ENCODE results near the gene HOXA9.

HOXA9 gene

GRCh38 chr7:27164367-27165088 lies 809 bp downstream of the HOXA9 start:
- DNase-seq (ENCODE audit: low read depth in 2 of 2): no peak

- DNase-seq (ENCODE audit: low read depth in 2 of 2): no peak
Observed at GRCh38 chr7:27164045-27164366, 1.3 kb downstream of the HOXA9 start.

- DNase-seq (ENCODE audit: low read depth in 2 of 2): no peak
Observed at GRCh38 chr7:27163288-27164044, 1.9 kb downstream of the HOXA9 start.

- no peak for DNase-seq (ENCODE audit: low read depth in 2 of 2)
Observed at GRCh38 chr7:27162561-27163287, 2.6 kb downstream of the HOXA9 start.

GRCh38 chr7:27161721-27162560 lies 3.4 kb downstream of the HOXA9 start:
- DNase-seq (ENCODE audit: low read depth in 2 of 2): no peak

GRCh38 chr7:27161214-27161720 lies 4.1 kb downstream of the HOXA9 start:
- DNase-seq (ENCODE audit: low read depth in 2 of 2): no peak

- peak; percentile 70 to 77 for DNase-seq (ENCODE audit: low read depth in 2 of 2)
Observed at GRCh38 chr7:27160546-27161213, 4.7 kb downstream of the HOXA9 start.

- no peak for DNase-seq (ENCODE audit: low read depth in 2 of 2)
Observed at GRCh38 chr7:27160145-27160545, 5.2 kb downstream of the HOXA9 start.

GRCh38 chr7:27159266-27160144 lies 5.8 kb downstream of the HOXA9 start:
- no peak for DNase-seq (ENCODE audit: low read depth in 2 of 2)

- no peak for DNase-seq (ENCODE audit: low read depth in 2 of 2)
Observed at GRCh38 chr7:27158436-27159265, 6.7 kb downstream of the HOXA9 start.

- DNase-seq (ENCODE audit: low read depth in 2 of 2): no peak
Observed at GRCh38 chr7:27157702-27158431, 7.5 kb downstream of the HOXA9 start.

- DNase-seq (ENCODE audit: low read depth in 2 of 2): no peak
Observed at GRCh38 chr7:27156916-27157701, 8.2 kb downstream of the HOXA9 start.

- DNase-seq (ENCODE audit: low read depth in 2 of 2): no peak
Observed at GRCh38 chr7:27156508-27156898, 8.8 kb downstream of the HOXA9 start, which contains the start of gene HOXA7. HOXA7 (minus strand) TSS chr7:27156675; CDS start chr7:27156545, 130 bp downstream.

GRCh38 chr7:27155816-27156507 lies 9.4 kb downstream of the HOXA9 start:
- no peak for DNase-seq (ENCODE audit: low read depth in 2 of 2)

- DNase-seq (ENCODE audit: low read depth in 2 of 2): peak; percentile 28 to 50
Observed at GRCh38 chr7:27154901-27155815, 10.2 kb downstream of the HOXA9 start.

GRCh38 chr7:27154369-27154768 lies 11.0 kb downstream of the HOXA9 start:
- no peak for DNase-seq (ENCODE audit: low read depth in 2 of 2)
